HepG2 (cell line): ENCODE results near the gene NCOA5. TPM values are rescaled to one million over a fixed set of nuclear protein-coding genes. Genes with fewer than 3 reads are reported as not detected.

Experiments used
- EZH2 ChIP-seq: conservative IDR thresholded peaks from 2 replicates; pipeline ENCODE4 v1.6.1; 2012; ENCODE audit warnings: mild to moderate bottlenecking, low read depth, low read length, moderate library complexity
- FIP1L1 ChIP-seq: fragments of 200-400 bp; formaldehyde crosslinking; IDR thresholded peaks from 2 replicates; pipeline ENCODE4 v1.6.1; 2018; ENCODE audit warnings: low read depth, mild to moderate bottlenecking, low read length, moderate library complexity, borderline replicate concordance; ENCODE audit not compliant: insufficient read depth
- FOXP1 ChIP-seq, 2 experiments: fragments of 450-650 bp in 1 of 2; IDR thresholded peaks; 2 replicates each; pipeline ENCODE4 v1.6.1; 2017 to 2018; ENCODE audit warnings: antibody characterized with exemption in 1 of 2
- JARID2 ChIP-seq: sonication (generic); formaldehyde crosslinking; IDR thresholded peaks from 2 replicates; pipeline ENCODE4 v1.8.1; 2023; ENCODE audit warnings: missing genetic modification reagents, inconsistent platforms; ENCODE audit not compliant: insufficient replicate concordance
- PLSCR1 ChIP-seq: sonication (generic); formaldehyde crosslinking; IDR thresholded peaks from 2 replicates; pipeline ENCODE4 v1.5.0; 2020; ENCODE audit warnings: missing genetic modification reagents, mild to moderate bottlenecking, borderline replicate concordance
- TAF15 ChIP-seq: fragments of 200-400 bp; formaldehyde crosslinking; IDR thresholded peaks from one replicate; pipeline ENCODE4 v1.6.1; 2018; ENCODE audit warnings: mild to moderate bottlenecking, low read depth, low read length; ENCODE audit not compliant: poor library complexity, severe bottlenecking
- TBX2 ChIP-seq: sonication (generic); formaldehyde crosslinking; IDR thresholded peaks from 2 replicates; pipeline ENCODE4 v1.5.0; 2020; ENCODE audit warnings: missing genetic modification reagents, mild to moderate bottlenecking, borderline replicate concordance
- ZNF296 ChIP-seq: sonication (generic); formaldehyde crosslinking; conservative IDR thresholded peaks from 2 replicates; pipeline ENCODE4 v1.5.0; 2020; ENCODE audit warnings: mild to moderate bottlenecking, missing genetic modification reagents
- ZNF737 ChIP-seq: sonication (generic); formaldehyde crosslinking; IDR thresholded peaks from 2 replicates; pipeline ENCODE4 v1.5.0; 2020; ENCODE audit warnings: missing genetic modification reagents, mild to moderate bottlenecking, borderline replicate concordance
- ZNF772 ChIP-seq: sonication (generic); formaldehyde crosslinking; IDR thresholded peaks from 2 replicates; pipeline ENCODE4 v1.5.0; 2020; ENCODE audit warnings: mild to moderate bottlenecking, missing genetic modification reagents
- ZNF781 ChIP-seq: sonication (generic); formaldehyde crosslinking; IDR thresholded peaks from 2 replicates; pipeline ENCODE4 v1.5.1; 2020; ENCODE audit warnings: borderline replicate concordance, mild to moderate bottlenecking, missing genetic modification reagents; ENCODE audit errors: not compliant biosample characterization
- polyA plus RNA-seq, 8 experiments: library from polyadenylated mRNA; depleted of rRNA in 3 of 8; stranded (reverse) in 7 of 8; unstranded in 1 of 8; fragments of >200 nt; fragmentation: Illumina TruSeq in 4 of 8; extraction: Trizol in 4 of 8; gene quantifications; 2 replicates each; pipeline versions ENCODE4 v1.2.1 to v1.2.3, GENCODE V29; 2011 to 2016; ENCODE audit warnings: low read depth in 4 of 8, missing spikeins in 1 of 8, mixed read lengths in 1 of 8; ENCODE audit not compliant: insufficient read depth in 1 of 8
- total RNA-seq, 5 experiments: library from RNA; depleted of rRNA; stranded (reverse); fragments of >200 nt; fragmentation: Illumina TruSeq; extraction: Trizol; gene quantifications; 2 replicates each; pipeline ENCODE4 v1.2.3, GENCODE V29; 2016; ENCODE audit warnings: low read depth in 1 of 5
- TF ChIP-seq, protein P1 (sequence below): sonication (generic); formaldehyde crosslinking; IDR thresholded peaks from 2 replicates; pipeline ENCODE4 v1.4.0; 2020; ENCODE audit warnings: missing genetic modification reagents
- TF ChIP-seq, protein P2 (sequence below): sonication (generic); formaldehyde crosslinking; IDR thresholded peaks from 2 replicates; pipeline ENCODE4 v1.9.0; 2022; ENCODE audit warnings: missing genetic modification reagents, mild to moderate bottlenecking, borderline replicate concordance
- TF ChIP-seq, protein P3 (sequence below), 2 experiments: sonication (generic) in 1 of 2; formaldehyde crosslinking in 1 of 2; IDR thresholded peaks; 2 replicates each; pipeline versions ENCODE4 v1.4.0 to v1.6.1; 2018 to 2020; ENCODE audit warnings: missing genetic modification reagents in 2 of 2, borderline replicate concordance in 1 of 2, low read depth in 1 of 2, mild to moderate bottlenecking in 1 of 2, missing biosample characterization in 1 of 2
- TF ChIP-seq, protein P4 (sequence below): sonication (generic); formaldehyde crosslinking; conservative IDR thresholded peaks from 2 replicates; pipeline ENCODE4 v1.8.0; 2022; ENCODE audit warnings: mild to moderate bottlenecking, moderate library complexity, missing genetic modification reagents

Gene NCOA5
- total and polyA plus RNA-seq, 2 of the 13 experiments (the other 11 are each of a cell fraction or from before 2014, with no cell fraction given) = 16.5 to 28.4 TPM

- TF ChIP-seq TBX2 (CRISPR knock-in tag) = peak; percentile 15; the same call in 1 of the 2 replicates
- TF ChIP-seq FOXP1 (IDR thresholded peaks at IDR 0.05) = no peak
- no peak for TF ChIP-seq FOXP1 (CRISPR knock-in tag; IDR thresholded peaks at IDR 0.05)
- TF ChIP-seq JARID2 (CRISPR knock-in tag) = no peak
- no peak for TF ChIP-seq ZNF737 (CRISPR knock-in tag)
- TF ChIP-seq, protein P1, sequence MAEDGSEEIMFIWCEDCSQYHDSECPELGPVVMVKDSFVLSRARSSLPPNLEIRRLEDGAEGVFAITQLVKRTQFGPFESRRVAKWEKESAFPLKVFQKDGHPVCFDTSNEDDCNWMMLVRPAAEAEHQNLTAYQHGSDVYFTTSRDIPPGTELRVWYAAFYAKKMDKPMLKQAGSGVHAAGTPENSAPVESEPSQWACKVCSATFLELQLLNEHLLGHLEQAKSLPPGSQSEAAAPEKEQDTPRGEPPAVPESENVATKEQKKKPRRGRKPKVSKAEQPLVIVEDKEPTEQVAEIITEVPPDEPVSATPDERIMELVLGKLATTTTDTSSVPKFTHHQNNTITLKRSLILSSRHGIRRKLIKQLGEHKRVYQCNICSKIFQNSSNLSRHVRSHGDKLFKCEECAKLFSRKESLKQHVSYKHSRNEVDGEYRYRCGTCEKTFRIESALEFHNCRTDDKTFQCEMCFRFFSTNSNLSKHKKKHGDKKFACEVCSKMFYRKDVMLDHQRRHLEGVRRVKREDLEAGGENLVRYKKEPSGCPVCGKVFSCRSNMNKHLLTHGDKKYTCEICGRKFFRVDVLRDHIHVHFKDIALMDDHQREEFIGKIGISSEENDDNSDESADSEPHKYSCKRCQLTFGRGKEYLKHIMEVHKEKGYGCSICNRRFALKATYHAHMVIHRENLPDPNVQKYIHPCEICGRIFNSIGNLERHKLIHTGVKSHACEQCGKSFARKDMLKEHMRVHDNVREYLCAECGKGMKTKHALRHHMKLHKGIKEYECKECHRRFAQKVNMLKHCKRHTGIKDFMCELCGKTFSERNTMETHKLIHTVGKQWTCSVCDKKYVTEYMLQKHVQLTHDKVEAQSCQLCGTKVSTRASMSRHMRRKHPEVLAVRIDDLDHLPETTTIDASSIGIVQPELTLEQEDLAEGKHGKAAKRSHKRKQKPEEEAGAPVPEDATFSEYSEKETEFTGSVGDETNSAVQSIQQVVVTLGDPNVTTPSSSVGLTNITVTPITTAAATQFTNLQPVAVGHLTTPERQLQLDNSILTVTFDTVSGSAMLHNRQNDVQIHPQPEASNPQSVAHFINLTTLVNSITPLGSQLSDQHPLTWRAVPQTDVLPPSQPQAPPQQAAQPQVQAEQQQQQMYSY = peak; percentile 39; the same call in 1 of the 2 replicates
- TF ChIP-seq ZNF781 (CRISPR knock-in tag) = peak; percentile 77
- TF ChIP-seq, protein P2, sequence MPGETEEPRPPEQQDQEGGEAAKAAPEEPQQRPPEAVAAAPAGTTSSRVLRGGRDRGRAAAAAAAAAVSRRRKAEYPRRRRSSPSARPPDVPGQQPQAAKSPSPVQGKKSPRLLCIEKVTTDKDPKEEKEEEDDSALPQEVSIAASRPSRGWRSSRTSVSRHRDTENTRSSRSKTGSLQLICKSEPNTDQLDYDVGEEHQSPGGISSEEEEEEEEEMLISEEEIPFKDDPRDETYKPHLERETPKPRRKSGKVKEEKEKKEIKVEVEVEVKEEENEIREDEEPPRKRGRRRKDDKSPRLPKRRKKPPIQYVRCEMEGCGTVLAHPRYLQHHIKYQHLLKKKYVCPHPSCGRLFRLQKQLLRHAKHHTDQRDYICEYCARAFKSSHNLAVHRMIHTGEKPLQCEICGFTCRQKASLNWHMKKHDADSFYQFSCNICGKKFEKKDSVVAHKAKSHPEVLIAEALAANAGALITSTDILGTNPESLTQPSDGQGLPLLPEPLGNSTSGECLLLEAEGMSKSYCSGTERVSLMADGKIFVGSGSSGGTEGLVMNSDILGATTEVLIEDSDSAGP = no peak
- no peak for TF ChIP-seq FIP1L1
- TF ChIP-seq ZNF772 = no peak
- TF ChIP-seq EZH2 = no peak
- no peak for TF ChIP-seq ZNF296 (CRISPR knock-in tag)
- TF ChIP-seq, protein P3, sequence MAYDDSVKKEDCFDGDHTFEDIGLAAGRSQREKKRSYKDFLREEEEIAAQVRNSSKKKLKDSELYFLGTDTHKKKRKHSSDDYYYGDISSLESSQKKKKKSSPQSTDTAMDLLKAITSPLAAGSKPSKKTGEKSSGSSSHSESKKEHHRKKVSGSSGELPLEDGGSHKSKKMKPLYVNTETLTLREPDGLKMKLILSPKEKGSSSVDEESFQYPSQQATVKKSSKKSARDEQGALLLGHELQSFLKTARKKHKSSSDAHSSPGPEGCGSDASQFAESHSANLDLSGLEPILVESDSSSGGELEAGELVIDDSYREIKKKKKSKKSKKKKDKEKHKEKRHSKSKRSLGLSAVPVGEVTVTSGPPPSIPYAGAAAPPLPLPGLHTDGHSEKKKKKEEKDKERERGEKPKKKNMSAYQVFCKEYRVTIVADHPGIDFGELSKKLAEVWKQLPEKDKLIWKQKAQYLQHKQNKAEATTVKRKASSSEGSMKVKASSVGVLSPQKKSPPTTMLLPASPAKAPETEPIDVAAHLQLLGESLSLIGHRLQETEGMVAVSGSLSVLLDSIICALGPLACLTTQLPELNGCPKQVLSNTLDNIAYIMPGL (CRISPR knock-in tag; IDR thresholded peaks at IDR 0.05; ENCODE audit: borderline replicate concordance in 1 of 2, low read depth in 1 of 2) = no peak
- TF ChIP-seq PLSCR1 (CRISPR knock-in tag) = no peak
- TF ChIP-seq, protein P4, sequence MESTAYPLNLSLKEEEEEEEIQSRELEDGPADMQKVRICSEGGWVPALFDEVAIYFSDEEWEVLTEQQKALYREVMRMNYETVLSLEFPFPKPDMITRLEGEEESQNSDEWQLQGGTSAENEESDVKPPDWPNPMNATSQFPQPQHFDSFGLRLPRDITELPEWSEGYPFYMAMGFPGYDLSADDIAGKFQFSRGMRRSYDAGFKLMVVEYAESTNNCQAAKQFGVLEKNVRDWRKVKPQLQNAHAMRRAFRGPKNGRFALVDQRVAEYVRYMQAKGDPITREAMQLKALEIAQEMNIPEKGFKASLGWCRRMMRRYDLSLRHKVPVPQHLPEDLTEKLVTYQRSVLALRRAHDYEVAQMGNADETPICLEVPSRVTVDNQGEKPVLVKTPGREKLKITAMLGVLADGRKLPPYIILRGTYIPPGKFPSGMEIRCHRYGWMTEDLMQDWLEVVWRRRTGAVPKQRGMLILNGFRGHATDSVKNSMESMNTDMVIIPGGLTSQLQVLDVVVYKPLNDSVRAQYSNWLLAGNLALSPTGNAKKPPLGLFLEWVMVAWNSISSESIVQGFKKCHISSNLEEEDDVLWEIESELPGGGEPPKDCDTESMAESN (CRISPR knock-in tag) = no peak
- no peak for TF ChIP-seq TAF15
These were observed 62.4 kb downstream of the NCOA5 start (continued) for GRCh38 chr20:46027245-46027853.
